Measurements from ENCODE around the gene CCL4L2.
"Not testable (repeated sequence)": the region's sequence is repeated elsewhere in the genome, so short reads cannot be mapped to it uniquely, and the experiment has no call there.

The CCL4L2 gene

GRCh38 chr17:36210439-36211211, at the start of gene CCL4L2:
Gene CCL4L2 (plus strand): TSS chr17:36211063.
- not testable (repeated sequence) for DNase-seq (ENCODE audit: low read depth in 2 of 2)

- not testable (repeated sequence) for DNase-seq (ENCODE audit: low read depth in 2 of 2)
These were observed 42.0 kb upstream of the CCL4L2 start for GRCh38 chr17:36168836-36169235.

GRCh38 chr17:36176536-36176935, 34.3 kb upstream of the CCL4L2 start, which contains the start of gene TBC1D3B:
Gene TBC1D3B (minus strand): TSS chr17:36176636. CDS start chr17:36175050, 1,586 bp downstream.
- not testable (repeated sequence) for DNase-seq (ENCODE audit: low read depth in 2 of 2)

- DNase-seq (ENCODE audit: low read depth in 2 of 2): not testable (repeated sequence)
These were observed 29.3 kb upstream of the CCL4L2 start for GRCh38 chr17:36181446-36182175.

GRCh38 chr17:36182176-36183000, 28.5 kb upstream of the CCL4L2 start:
- no peak for DNase-seq (ENCODE audit: low read depth in 2 of 2)

GRCh38 chr17:36183001-36183971, 27.6 kb upstream of the CCL4L2 start:
- no peak for DNase-seq (ENCODE audit: low read depth in 2 of 2)

GRCh38 chr17:36184023-36184765, 26.7 kb upstream of the CCL4L2 start:
- no peak for DNase-seq (ENCODE audit: low read depth in 2 of 2)

- DNase-seq (ENCODE audit: low read depth in 2 of 2): no peak
These were observed 25.4 kb upstream of the CCL4L2 start for GRCh38 chr17:36185416-36185815.

- not testable (repeated sequence) for DNase-seq (ENCODE audit: low read depth in 2 of 2)
These were observed 23.8 kb upstream of the CCL4L2 start for GRCh38 chr17:36186810-36187763.

- DNase-seq (ENCODE audit: low read depth in 2 of 2): not testable (repeated sequence)
These were observed 22.8 kb upstream of the CCL4L2 start for GRCh38 chr17:36187943-36188665.

- peak; percentile 57 to 58 for DNase-seq (ENCODE audit: low read depth in 2 of 2)
These were observed 22.0 kb upstream of the CCL4L2 start for GRCh38 chr17:36188891-36189306.

- DNase-seq (ENCODE audit: low read depth in 2 of 2): not testable (repeated sequence)
These were observed 20.9 kb upstream of the CCL4L2 start for GRCh38 chr17:36189993-36190392.

- not testable (repeated sequence) for DNase-seq (ENCODE audit: low read depth in 2 of 2)
These were observed 20.1 kb upstream of the CCL4L2 start for GRCh38 chr17:36190549-36191330.

- DNase-seq (ENCODE audit: low read depth in 2 of 2): no peak
These were observed 17.6 kb upstream of the CCL4L2 start for GRCh38 chr17:36193216-36193775.

GRCh38 chr17:36194147-36194831, 16.6 kb upstream of the CCL4L2 start:
- not testable (repeated sequence) for DNase-seq (ENCODE audit: low read depth in 2 of 2)

GRCh38 chr17:36194832-36195433, 15.9 kb upstream of the CCL4L2 start:
- DNase-seq (ENCODE audit: low read depth in 2 of 2): not testable (repeated sequence)
